ENCODE measurements around the gene TLE6. TPM values are rescaled to one million over a fixed set of nuclear protein-coding genes. Genes with fewer than 3 reads are reported as not detected.
"Not testable (repeated sequence)": the region's sequence is repeated elsewhere in the genome, so short reads cannot be mapped to it uniquely, and the experiment has no call there.

TLE6 gene
- total and polyA plus RNA-seq, 11 donors = 0.21 to 1.4 (median 0.69) TPM; not detected in 1

DNA sequence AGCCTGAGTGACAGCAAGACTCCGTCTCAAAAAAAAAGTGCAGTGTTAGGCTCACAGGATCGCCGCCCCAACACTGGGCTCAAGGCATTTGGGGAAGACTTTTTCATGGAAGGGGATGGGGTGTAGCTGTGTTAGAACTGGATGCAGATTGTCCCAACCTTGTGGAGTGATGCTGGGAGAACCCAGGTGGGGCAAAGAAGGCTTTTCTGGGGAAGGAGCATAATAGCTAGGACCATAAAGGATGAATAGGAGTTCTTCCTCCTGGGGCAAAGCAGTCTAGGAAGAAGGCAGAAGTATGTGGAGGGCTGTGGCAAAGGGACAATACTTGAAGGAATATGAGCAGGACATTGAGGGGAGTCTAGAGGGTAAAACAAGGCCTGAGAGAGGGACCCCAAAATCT, 11.2 kb downstream of the TLE6 start:
- Histone ChIP-seq H3K27ac (no peak overlapping the region), H3K9me3 (no peaks in the 10 kb centered on the region), H3K36me3 (no peaks in the 10 kb centered on the region), H3K4me1 (peaks cover 0 to 13% (median 9%) of the 10 kb centered on the region in 12 donors), H3K27me3 (peaks cover 0 to 11% (median 0%) of the 10 kb centered on the region in 9 donors), H3K4me3 (no peak overlapping the region)
- ATAC-seq (no peak), DNase-seq (no peak)
- WGBS, 4 donors = 92 to 98% (median 95%) methylated on average over 3 of the region's 3 CpGs
- intact Hi-C loops (cut with DNase I) = loop anchor here in 3 of 10 donors (5.0 to 10.0 kb wide), 3 partner anchors 34 to 46 kb away; partner anchors contain the start of gene TLE2 (in 1 of the 3)
- TF ChIP-seq POLR2A (IDR thresholded peaks at IDR 0.05) = no peak

DNA sequence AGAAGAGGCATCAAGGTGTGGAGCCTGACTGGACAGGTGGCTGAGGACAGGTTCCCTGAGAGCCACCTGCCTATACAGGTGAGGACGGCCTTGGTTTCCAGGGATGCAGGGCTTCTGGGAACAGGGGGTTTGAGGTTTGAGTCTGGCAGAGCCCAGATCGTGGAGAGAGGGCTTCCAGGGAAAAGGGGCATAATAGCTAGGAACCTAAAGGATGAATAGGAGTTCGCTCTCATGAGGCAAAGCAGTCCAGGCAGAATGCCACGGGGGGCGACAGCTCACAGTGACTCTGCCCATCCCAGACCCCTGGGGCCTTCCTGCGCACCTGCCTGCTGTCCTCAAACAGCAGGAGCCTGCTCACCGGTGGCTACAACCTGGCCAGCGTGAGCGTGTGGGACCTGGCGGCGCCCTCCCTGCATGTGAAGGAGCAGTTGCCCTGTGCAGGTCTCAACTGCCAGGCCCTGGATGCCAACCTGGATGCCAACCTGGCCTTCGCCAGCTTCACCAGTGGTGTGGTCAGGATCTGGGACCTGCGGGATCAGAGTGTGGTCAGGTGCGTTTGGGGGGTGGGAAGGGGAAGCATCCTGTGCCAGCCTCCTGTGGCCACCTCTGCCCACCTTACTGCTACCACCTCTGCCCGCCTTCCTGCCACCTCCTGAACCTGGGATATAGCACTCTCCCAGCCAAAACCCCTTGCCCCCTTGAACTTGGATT, 12.0 kb downstream of the TLE6 start:
- TF ChIP-seq, protein P1, sequence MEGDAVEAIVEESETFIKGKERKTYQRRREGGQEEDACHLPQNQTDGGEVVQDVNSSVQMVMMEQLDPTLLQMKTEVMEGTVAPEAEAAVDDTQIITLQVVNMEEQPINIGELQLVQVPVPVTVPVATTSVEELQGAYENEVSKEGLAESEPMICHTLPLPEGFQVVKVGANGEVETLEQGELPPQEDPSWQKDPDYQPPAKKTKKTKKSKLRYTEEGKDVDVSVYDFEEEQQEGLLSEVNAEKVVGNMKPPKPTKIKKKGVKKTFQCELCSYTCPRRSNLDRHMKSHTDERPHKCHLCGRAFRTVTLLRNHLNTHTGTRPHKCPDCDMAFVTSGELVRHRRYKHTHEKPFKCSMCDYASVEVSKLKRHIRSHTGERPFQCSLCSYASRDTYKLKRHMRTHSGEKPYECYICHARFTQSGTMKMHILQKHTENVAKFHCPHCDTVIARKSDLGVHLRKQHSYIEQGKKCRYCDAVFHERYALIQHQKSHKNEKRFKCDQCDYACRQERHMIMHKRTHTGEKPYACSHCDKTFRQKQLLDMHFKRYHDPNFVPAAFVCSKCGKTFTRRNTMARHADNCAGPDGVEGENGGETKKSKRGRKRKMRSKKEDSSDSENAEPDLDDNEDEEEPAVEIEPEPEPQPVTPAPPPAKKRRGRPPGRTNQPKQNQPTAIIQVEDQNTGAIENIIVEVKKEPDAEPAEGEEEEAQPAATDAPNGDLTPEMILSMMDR (IDR thresholded peaks at IDR 0.05) = no peak
- TF ChIP-seq POLR2A (IDR thresholded peaks at IDR 0.05) = no peak
- intact Hi-C loops (cut with DNase I) = loop anchor here in 3 of 10 donors (5.0 to 10.0 kb wide), 3 partner anchors 33 to 45 kb away; partner anchors contain the start of gene TLE2 (in 1 of the 3)
- ATAC-seq (no peak), DNase-seq (no peak)
- no peaks in the 10 kb centered on the region for H3K9me3 ChIP-seq
- H3K27me3 ChIP-seq = peaks cover 0 to 6% (median 0%) of the 10 kb centered on the region in 9 donors
- WGBS, 4 donors = 94 to 99% (median 95%) methylated on average over 8 to 15 of the region's 15 CpGs
- H3K4me3 ChIP-seq = no peak overlapping the region
- H3K27ac ChIP-seq = no peak overlapping the region
- H3K4me1 ChIP-seq = peaks cover 0 to 5% (median 1%) of the 10 kb centered on the region in 12 donors
- H3K36me3 ChIP-seq = no peaks in the 10 kb centered on the region

- ATAC-seq; H3K27ac ChIP-seq; H3K27me3 ChIP-seq; H3K9me3 ChIP-seq; H3K36me3 ChIP-seq; intact Hi-C loops (cut with DNase I); H3K4me3 ChIP-seq; H3K4me1 ChIP-seq; DNase-seq: not testable (repeated sequence)
- WGBS, 4 donors = 91 to 94% (median 92%) methylated on average over 11 of the region's 11 CpGs
Observed at GRCh38 chr19:2992333-2992732, 15.0 kb downstream of the TLE6 start.

DNA sequence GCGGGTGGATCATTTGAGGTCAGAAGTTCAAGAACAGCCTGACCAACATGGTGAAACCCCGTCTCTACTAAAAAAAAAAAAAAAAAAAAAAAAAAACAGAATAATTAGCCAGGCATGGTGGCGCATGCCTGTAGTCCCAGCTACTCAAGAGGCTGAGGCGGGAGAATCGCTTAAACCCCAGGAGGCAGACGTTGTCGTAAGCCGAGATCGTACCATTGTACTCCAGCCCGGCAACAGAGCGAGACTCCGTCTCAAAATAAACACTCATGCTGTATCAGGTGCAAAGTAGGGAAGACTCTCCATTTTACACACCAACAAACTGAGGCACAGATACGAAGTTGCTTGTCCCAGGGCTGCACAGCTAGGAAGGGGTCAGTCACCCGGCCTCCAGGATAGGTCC, 15.6 kb downstream of the TLE6 start:
- Histone ChIP-seq H3K27ac (no peak overlapping the region), H3K4me3 (no peak overlapping the region), H3K27me3 (no peaks in the 10 kb centered on the region), H3K4me1 (no peaks in the 10 kb centered on the region), H3K9me3 (no peaks in the 10 kb centered on the region), H3K36me3 (peaks cover 0 to 8% (median 0%) of the 10 kb centered on the region in 9 donors)
- DNase-seq = no peak
- intact Hi-C loops (cut with DNase I) = no loop called here
- 71 to 82% (median 75%) methylated on average over 14 of the region's 14 CpGs for WGBS, 4 donors
- no peak for ATAC-seq
- TF ChIP-seq, protein P1 (IDR thresholded peaks at IDR 0.05) = no peak
- TF ChIP-seq POLR2A (IDR thresholded peaks at IDR 0.05) = no peak

- H3K36me3 ChIP-seq = peaks cover 0 to 10% (median 2%) of the 10 kb centered on the region in 9 donors
- WGBS, 4 donors = 52 to 66% (median 59%) methylated on average over 7 to 9 of the region's 9 CpGs
- no peaks in the 10 kb centered on the region for H3K27me3 ChIP-seq
- H3K9me3 ChIP-seq = no peaks in the 10 kb centered on the region
- intact Hi-C loops (cut with DNase I) = no loop called here
- ATAC-seq (no peak), DNase-seq (no peak)
- no peak overlapping the region for H3K4me3 ChIP-seq
- TF ChIP-seq, protein P1 (IDR thresholded peaks at IDR 0.05) = no peak
- TF ChIP-seq POLR2A (IDR thresholded peaks at IDR 0.05) = no peak
- no peaks in the 10 kb centered on the region for H3K4me1 ChIP-seq
- no peak overlapping the region for H3K27ac ChIP-seq
Observed at GRCh38 chr19:2993579-2993978, 16.2 kb downstream of the TLE6 start.
